Measurements from ENCODE around the gene TLK2.

- no peak for TF ChIP-seq CTCF (IDR thresholded peaks at IDR 0.05)
- TF ChIP-seq POLR2A (IDR thresholded peaks at IDR 0.05): no peak
Measured at GRCh38 chr17:62600805-62601204, 122.2 kb downstream of the TLK2 start.
